Measurements from ENCODE around the gene SPRYD4.

The SPRYD4 gene

DNA sequence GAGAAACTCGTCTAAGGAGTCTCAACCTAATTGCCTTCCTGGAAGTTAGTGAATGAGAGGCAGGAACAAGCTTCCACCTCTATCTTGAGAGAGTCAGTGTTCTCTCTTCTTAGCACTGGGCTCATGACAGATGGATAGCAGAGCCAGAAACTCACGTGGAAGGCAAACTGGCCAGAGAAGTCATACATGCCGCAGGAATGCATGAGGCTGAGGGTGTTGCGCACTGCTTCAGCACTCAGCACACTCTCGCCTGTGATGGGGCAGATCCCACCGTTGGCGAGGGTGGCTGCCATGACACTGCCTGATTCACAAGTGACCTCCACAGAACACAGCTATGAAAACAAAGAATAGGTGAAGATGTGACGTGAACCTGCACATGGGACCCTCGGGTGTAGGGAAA, 6.0 kb downstream of the SPRYD4 start:
- H3K4me3 ChIP-seq (ENCODE audit: low read depth, low read length, poor library complexity, severe bottlenecking), result no peak overlapping the region
- no peak overlapping the region for H3K9ac ChIP-seq (ENCODE audit: low read length)
- peaks cover 40% of the 10 kb centered on the region for H3K36me3 ChIP-seq (ENCODE audit: insufficient read depth, low read length)
- H3K79me2 ChIP-seq (ENCODE audit: insufficient read depth, low read length), result 0 out of 2 replicates have a peak, but pooled peaks cover 9% of the 10 kb centered on the region
- H3K4me1 ChIP-seq (ENCODE audit: insufficient read depth, low read length, severe bottlenecking), result peaks cover 16% of the 10 kb centered on the region
- no peaks in the 10 kb centered on the region for H3K9me2 ChIP-seq (ENCODE audit: low read depth, low read length)
- no peak overlapping the region for H2AFZ ChIP-seq (ENCODE audit: low read length)
- TF ChIP-seq, protein P1, sequence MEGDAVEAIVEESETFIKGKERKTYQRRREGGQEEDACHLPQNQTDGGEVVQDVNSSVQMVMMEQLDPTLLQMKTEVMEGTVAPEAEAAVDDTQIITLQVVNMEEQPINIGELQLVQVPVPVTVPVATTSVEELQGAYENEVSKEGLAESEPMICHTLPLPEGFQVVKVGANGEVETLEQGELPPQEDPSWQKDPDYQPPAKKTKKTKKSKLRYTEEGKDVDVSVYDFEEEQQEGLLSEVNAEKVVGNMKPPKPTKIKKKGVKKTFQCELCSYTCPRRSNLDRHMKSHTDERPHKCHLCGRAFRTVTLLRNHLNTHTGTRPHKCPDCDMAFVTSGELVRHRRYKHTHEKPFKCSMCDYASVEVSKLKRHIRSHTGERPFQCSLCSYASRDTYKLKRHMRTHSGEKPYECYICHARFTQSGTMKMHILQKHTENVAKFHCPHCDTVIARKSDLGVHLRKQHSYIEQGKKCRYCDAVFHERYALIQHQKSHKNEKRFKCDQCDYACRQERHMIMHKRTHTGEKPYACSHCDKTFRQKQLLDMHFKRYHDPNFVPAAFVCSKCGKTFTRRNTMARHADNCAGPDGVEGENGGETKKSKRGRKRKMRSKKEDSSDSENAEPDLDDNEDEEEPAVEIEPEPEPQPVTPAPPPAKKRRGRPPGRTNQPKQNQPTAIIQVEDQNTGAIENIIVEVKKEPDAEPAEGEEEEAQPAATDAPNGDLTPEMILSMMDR (IDR thresholded peaks at IDR 0.05; ENCODE audit: low read length), result no peak
- TF ChIP-seq EZH2 (IDR thresholded peaks at IDR 0.05; ENCODE audit: borderline replicate concordance, low read length), result no peak
- H3F3A ChIP-seq (ENCODE audit: insufficient read depth, low read length), result no peaks in the 10 kb centered on the region; the same call in 1 of the 2 replicates
- H3K9me3 ChIP-seq (ENCODE audit: low read length), result no peaks in the 10 kb centered on the region
- no peaks in the 10 kb centered on the region for H4K20me1 ChIP-seq (ENCODE audit: insufficient read depth, low read length)
- H3K27ac ChIP-seq (ENCODE audit: low read depth, low read length, poor library complexity, severe bottlenecking), result no peak overlapping the region
- H3K27me3 ChIP-seq (ENCODE audit: insufficient read depth, low read length), result no peaks in the 10 kb centered on the region
- H3K4me2 ChIP-seq (ENCODE audit: low read length), result no peak overlapping the region

DNA sequence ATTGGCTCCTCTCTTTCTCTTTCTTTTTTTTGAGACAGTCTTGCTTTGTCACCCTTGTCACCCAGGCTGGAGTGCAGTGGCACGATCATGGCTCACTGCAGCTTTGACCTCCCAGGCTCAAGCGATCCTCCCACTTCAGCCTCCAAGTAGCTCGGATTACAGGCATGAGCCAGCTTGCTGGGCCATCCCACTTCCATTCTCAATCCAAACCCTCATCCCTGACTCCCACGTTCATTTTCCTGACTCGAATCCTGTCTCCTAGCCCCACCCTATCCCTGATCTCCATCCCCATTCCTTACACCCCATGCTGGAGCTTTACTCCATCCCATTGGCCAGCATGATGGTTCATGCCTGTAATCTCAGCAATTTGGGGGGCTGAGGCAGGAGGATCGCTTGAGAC, 7.8 kb downstream of the SPRYD4 start:
- no peaks in the 10 kb centered on the region; the same call in 1 of the 2 replicates for H3F3A ChIP-seq (ENCODE audit: insufficient read depth, low read length)

DNA sequence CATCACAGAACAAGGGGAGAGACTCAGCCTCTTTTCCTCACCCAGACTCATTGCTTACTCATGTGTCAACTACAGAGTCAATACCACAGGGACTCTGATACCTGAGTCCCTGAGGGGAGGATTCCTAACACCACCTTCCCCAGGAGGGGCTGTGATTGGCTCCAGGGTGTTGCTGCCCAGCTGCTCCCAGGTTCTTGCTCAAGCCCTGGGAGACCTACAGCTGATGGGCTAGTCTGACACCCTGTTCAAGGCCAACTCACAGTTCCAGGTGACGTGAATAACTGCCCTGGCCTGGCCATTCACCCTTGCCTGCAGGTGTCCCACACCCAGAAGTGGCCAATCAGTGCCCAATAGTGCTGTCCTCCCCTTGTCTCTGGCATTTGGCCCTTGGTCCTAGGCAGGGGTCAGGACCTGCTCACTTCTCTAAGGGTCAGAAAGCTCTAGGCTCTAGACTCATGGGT, 8.6 kb downstream of the SPRYD4 start:
- no peak overlapping the region for H3K9ac ChIP-seq (ENCODE audit: low read length)
- no peak overlapping the region for H3K4me3 ChIP-seq (ENCODE audit: low read depth, low read length, poor library complexity, severe bottlenecking)
- H4K20me1 ChIP-seq (ENCODE audit: insufficient read depth, low read length), result no peaks in the 10 kb centered on the region
- no peak overlapping the region for H3K4me2 ChIP-seq (ENCODE audit: low read length)
- no peaks in the 10 kb centered on the region for H3K27me3 ChIP-seq (ENCODE audit: insufficient read depth, low read length)
- no peak overlapping the region for H2AFZ ChIP-seq (ENCODE audit: low read length)
- no peaks in the 10 kb centered on the region for H3K9me3 ChIP-seq (ENCODE audit: low read length)
- H3K36me3 ChIP-seq (ENCODE audit: insufficient read depth, low read length), result peaks cover 15% of the 10 kb centered on the region
- no peaks in the 10 kb centered on the region for H3K4me1 ChIP-seq (ENCODE audit: insufficient read depth, low read length, severe bottlenecking)
- no peaks in the 10 kb centered on the region; the same call in 1 of the 2 replicates for H3F3A ChIP-seq (ENCODE audit: insufficient read depth, low read length)
- no peak for TF ChIP-seq EZH2 (IDR thresholded peaks at IDR 0.05; ENCODE audit: borderline replicate concordance, low read length)
- TF ChIP-seq, protein P1 (IDR thresholded peaks at IDR 0.05; ENCODE audit: low read length), result no peak
- H3K9me2 ChIP-seq (ENCODE audit: low read depth, low read length), result no peaks in the 10 kb centered on the region
- H3K79me2 ChIP-seq (ENCODE audit: insufficient read depth, low read length), result 0 out of 2 replicates have a peak, but pooled peaks cover 3% of the 10 kb centered on the region
- no peak overlapping the region for H3K27ac ChIP-seq (ENCODE audit: low read depth, low read length, poor library complexity, severe bottlenecking)

More for the DNA sequence above, 7.8 kb downstream of the SPRYD4 start:
- H3K27ac ChIP-seq (ENCODE audit: low read depth, low read length, poor library complexity, severe bottlenecking), result no peak overlapping the region
- no peak overlapping the region for H2AFZ ChIP-seq (ENCODE audit: low read length)
- no peak overlapping the region for H3K9ac ChIP-seq (ENCODE audit: low read length)
- no peaks in the 10 kb centered on the region for H3K27me3 ChIP-seq (ENCODE audit: insufficient read depth, low read length)
- no peaks in the 10 kb centered on the region for H3K9me3 ChIP-seq (ENCODE audit: low read length)
- H3K9me2 ChIP-seq (ENCODE audit: low read depth, low read length), result no peaks in the 10 kb centered on the region
- H3K36me3 ChIP-seq (ENCODE audit: insufficient read depth, low read length), result peaks cover 24% of the 10 kb centered on the region
- no peak overlapping the region for H3K4me3 ChIP-seq (ENCODE audit: low read depth, low read length, poor library complexity, severe bottlenecking)
- 0 out of 2 replicates have a peak, but pooled peaks cover 3% of the 10 kb centered on the region for H3K79me2 ChIP-seq (ENCODE audit: insufficient read depth, low read length)
- no peaks in the 10 kb centered on the region for H4K20me1 ChIP-seq (ENCODE audit: insufficient read depth, low read length)
- no peak overlapping the region for H3K4me2 ChIP-seq (ENCODE audit: low read length)
- no peak for TF ChIP-seq EZH2 (IDR thresholded peaks at IDR 0.05; ENCODE audit: borderline replicate concordance, low read length)
- TF ChIP-seq, protein P1 (IDR thresholded peaks at IDR 0.05; ENCODE audit: low read length), result no peak
- no peaks in the 10 kb centered on the region for H3K4me1 ChIP-seq (ENCODE audit: insufficient read depth, low read length, severe bottlenecking)

Data from OCI-LY1 (cell line).